HG03354 (cell line): Measurements from ENCODE around the gene NYAP1.
A peak's percentile ranks its signal among the peaks of the same experiment; 100 is the strongest.
"Not testable (repeated sequence)": the region's sequence is repeated elsewhere in the genome, so short reads cannot be mapped to it uniquely, and the experiment has no call there.

Experiments used
- ATAC-seq: cut with Tn5 transposase; IDR thresholded peaks from one replicate; pipeline ENCODE4 v1.9.1; 2021; ENCODE audit warnings: mild to moderate bottlenecking; ENCODE audit not compliant: unreplicated experiment, poor library complexity, severe bottlenecking

NYAP1 gene

DNA sequence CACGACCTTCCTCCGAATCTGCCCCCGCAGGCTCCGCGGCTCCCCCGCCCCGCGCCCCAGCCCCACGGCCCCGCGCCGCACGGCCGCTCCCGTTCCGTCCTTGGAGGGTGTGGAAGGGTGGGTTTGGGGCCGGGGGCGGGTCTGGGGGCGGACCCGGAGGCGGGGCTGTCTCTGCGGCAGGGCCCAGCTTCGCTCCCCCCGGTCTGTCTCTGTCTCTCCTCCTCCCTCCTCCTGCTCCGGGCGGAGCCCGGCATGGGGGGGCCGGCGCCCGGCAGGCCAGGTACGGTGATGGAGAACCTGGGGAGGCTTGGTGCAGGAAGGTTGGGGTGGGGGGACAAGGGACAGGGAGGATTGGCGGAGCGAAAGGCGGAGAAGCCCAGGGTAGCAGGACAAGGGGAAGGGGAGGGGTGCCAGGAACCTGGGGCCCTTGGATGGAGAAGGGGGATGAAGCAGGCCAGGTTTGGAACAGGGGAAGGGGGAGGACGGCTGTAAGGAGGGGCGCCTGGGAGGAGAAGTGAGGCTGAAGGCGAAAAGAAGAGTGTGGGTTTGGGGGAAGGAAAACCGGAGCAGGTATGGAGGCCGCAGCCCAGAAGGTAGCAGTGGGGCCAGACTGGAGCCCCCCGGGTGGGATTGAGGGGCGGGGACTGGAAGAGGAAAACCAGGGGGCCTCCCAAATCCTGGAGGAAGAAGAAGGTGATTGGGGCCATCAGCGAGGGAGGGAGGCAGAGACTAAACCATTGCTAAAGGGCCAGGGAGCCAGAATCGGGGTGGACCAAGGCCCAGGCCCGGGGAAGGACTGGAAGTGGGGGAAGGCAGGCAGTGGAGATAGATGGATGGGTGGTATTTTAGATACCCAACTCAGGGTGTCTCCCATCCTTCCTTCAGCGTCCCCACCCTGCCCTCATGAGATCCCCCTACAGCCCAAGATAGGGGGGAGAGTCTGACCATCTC lies at the start of gene NYAP1:
NYAP1 (plus strand) TSS at position 206 of the 951 bp plus-strand sequence. CDS start 1,385 bp downstream, outside the sequence.
- ATAC-seq, result peak; percentile 17

DNA sequence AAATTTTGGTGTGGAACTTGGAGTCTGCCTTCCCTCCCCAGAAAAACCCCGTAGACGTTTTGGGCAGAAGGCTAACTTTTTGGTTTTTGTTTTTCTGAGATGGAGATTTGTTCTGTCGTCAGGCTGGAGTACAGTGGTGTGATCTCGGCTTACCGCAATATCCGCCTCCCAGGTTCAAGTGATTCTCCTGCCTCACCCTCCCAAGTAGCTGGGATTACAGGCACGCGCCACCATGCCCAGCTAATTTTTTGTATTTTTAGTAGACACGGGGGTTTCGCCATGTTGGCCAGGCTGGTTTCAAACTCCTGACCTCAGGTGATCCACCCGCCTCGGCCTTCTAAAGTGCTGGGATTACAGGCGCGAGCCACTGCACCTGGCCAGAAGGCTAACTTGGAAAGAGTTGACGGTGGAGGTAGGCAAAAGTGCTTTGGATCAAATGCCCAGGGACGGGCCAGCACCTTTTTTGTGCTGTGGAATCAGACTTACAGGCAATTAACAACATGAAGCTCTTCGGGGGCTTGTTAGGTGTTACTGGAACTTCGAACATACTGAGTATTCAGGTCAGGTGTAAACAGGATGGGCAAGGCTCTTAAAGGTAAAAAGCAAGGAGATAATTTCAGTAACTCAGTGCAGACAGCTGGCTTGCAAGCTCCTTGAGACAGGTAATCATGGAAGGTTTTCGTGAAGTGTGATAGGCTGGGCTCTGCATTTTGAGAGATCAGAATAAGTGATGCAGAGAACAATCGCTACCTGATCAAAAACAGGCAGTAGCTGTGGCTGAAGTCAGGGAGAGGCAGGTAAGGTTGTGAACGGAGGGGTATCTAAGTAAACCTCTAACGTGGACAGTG lies 49.2 kb upstream of the NYAP1 start:
- no peak for ATAC-seq

DNA sequence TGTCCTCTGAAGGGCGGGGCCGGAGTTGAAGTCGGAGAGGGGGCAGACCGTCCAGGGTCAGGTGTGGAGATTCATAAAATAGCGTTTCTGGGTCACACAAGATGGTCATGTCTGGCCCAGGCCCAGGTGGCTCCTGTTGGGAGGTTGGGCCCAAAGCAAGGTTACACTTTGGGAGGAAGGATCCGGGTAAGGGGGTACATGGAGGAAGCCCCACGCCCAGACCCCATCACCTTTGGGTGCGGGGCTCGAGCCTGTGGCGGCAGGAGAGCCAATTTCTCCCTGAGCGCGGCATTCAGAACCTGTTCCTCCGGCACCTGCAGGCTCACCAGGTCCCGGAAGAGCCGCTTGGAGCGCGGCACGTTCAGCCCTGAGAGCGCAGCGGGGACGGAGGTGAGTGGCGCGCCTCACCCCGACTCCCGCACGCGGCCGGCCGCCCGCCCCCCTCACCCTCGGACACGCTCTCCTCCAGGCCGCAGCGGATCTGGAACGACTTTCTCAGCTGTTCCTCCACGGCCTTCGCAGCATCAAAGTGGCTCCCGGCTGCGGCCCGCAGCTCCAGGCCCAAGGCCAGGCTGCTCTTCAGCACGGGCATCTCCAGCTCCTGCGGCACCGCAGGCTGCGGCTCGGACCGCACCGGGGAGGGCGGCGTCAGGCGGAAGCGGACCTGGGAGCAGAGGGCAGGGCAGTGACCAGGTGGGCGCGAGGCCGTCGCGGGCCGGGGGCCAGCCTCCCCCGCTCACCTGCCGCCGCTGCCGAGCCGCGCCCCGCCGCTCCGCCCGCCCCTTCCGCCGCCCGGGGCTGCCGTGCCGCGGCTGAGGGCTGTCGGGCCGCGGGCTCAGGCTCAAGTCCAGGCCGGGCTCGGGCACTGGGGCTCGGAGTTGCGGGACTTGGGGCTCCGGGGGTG lies 48.1 kb upstream of the NYAP1 start:
- ATAC-seq, result peak; percentile 34

DNA sequence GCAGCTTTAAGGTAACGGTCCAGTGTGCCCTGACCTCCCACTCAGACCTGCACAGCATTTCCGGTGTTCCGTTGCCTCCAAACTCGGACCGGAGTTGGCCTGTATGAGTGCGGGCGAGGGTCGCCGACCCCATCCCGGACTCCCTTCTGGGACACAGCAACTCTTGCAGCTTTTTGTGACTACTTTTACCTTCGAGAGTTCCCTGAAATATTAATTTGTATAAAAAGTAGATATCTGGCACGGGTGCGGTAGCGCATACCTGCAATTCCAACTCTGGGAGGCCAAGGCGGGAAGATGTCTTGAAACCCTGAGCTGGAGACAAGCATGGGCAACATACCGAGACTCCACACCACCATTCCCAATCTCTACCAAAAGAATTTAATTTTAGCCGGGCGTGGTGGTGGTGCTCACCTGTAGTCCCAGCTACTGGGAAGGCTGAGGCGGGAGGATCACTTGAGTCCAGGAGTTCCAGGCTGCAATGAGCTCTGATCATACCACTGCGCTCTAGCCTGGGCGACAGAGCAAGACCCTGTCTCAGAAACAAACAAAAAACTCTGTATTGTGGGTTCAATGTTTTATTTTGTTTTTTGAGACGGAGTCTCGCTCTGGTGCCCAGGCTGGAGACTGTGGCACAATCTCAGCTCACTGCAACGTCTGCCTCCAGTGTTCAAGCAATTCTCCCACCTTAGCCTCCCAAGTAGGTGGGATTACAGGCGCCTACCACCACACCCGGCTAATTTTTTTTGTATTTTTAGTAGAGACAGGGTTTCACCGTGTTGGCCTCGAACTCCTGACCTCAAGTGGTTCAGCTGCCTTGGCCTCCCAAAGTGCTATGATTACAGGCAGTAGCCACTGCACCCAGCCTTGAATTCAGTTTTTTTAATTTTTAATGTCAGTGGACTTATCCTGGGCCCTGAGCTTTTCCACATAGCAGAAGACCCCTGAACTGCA lies 46.3 kb upstream of the NYAP1 start:
- no peak for ATAC-seq

DNA sequence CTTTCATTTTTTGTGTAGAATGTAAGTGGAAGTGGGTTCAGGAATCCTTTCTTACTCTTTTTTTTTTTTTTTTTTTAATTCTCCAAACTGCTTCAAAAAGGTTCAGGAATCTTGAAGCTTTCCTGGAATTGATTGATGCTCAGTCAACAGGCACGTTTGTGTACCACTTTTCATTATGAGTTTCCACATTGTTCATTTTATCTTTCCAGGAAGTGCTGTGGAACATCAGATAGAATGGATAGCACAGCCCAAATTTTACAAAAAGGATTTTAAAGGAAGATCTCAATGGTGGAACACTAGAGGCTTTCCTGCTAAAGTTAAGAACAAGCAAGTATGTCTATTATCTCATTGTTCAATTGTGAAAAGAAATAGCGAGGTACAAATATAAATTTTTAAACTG lies 45.6 kb upstream of the NYAP1 start:
- no peak for ATAC-seq

DNA sequence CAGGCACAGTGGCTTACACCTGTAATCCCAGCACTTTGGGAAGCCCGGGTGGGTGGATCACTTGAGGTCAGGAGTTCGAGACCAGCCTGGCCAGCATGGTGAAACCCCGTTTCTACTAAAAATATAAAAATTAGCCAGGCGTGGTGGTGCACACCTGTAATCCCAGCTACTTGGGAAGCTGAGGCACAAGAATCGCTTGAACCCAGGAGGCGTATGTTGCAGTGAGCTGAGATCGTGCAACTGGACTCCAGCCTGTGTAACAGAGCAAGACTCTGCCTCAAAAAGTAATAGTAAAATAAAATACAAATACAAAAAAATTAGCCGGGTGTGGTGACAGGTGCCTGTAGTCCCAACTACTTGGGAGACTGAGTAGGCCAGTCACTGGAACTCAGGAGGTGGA lies 45.0 kb upstream of the NYAP1 start:
- not testable (repeated sequence) for ATAC-seq

DNA sequence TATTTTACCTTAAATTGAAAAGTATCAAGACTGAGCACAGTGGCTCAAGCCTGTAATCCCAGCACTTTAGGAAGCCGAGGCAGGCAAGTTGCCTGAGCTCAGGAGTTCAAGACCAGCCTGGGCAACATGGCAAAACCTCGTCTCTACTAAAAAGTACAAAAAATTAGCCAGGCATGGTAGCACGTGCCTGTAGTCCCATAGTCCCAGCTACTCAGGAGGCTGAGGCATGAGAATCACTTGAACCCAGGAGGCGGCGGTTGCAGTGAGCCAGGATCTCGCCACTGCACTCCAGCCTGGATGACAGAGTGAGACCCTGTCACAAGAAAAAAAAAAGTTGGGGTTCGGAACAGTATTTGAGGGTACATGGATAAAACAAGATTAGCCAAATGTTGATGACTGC lies 44.5 kb upstream of the NYAP1 start:
- not testable (repeated sequence) for ATAC-seq

DNA sequence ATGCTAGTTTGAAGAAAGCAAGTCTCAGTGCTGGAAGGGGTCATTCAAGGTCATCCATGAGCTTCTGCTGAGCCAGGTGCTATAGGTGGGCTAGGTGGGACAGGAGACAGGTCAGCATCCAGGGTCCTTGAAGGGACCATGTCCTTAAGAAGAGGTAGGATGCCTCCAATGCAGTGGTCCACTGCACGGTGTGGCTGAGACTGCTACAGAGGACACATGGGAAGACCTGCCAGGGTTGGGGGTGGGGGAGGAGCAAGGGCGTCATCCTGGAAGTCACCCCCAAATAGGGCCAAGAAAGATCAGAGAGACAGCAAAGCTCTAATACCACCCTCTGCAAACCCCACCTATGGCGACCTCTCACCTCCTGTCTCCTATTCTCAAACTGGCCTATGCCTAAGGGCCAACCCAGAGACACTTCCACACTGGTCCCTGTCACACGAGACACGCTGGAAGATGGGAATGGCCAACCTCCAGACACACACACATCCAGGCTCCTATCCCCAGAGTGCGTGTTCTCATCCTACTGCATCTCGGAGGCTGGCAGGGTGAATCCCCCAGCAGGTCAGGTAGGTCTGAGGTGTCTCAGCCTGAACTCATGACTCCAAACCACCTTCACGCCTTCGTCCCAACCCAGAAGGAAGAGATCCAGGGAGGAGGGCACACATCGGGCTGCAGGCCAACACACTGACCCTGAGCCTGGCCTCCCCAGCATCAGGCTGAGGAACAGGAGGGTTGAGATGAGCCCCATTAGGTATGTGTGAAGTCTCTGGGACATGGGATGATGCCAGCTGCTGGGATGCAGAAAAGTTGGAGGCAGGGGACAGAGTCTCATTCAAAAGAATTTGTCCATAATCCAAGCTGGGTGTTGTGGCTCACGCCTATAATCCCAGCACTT lies 41.8 kb upstream of the NYAP1 start:
- no peak for ATAC-seq

DNA sequence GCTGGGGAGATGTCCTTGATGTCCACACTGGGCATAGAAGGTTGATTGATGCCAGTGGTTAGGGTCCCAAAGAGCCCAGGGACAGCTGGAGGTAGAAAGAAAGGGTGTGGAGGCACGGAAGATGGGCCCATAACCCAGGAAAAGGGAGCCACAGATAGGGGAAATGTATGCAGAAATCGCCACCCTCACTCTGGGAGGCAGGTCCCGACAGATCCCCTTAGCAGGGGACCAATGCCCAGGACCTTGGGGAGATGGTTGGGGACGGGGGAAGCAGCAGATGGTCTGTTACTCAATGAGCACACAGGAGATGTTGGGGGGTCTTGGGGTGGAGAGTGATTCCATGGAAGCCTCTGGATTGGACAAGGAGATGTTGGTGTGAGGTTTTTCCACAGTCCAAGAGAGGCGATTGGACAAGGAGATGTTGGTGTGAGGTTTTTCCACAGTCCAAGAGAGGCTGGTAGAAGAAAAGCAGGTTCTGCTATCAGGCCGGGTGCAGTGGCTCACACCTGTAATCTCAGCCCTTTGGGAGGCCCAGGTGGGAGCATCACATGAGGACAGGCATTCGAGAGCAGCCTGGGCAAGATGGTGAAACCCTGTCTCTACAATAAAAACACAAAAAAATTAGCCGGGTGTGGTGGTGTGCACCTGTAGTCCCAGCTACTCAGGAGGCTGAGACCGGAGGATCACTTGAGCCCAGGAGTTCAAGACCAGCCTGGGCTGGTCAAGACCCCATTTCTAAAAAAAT lies 40.5 kb upstream of the NYAP1 start:
- ATAC-seq, result no peak

DNA sequence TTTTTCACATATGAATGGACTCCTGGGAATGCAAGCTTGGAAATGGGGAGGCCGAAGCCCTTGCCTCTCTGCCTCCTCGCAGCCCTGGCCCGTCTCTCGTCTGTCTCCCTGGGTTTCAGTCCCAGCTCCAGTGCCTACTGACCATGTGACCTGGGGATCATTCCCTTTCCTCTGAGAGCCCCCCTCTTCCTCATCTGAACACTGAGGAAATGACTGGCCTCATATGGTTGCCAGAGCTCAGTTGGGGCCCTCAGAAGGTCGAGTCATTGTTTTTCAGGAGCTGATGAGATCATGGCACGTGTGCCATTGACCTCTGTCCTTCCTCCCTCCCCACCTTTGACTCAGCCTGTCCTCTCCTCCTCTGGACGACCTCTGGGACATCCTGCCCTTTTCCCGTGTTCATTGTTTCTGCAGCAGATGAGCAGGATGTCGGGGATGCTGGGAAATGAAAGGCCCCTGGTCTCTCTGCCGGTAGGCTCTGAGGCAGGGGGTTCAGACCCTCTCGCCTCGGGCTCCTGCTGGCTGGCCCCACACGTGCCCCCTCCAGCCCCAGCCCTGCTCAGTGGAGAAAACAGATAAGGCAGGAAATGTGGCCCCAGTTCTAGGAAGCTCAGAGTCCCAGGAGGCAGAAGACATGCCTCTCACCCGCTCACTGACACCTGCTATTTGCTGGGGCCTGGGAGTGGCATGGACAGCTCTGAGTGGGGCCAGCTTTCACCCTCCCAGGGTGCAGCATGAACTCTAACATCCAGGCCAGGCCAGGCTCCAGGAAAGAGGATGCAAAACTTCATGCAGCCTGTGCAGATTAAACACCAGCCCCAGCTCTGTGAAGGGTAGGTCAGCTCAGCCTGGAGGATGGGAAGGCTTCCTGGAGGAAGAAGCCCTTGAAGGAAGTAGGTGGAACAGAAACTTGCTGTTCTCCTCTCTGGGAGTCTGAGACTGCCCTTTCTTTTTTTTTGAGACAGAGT lies 39.1 kb upstream of the NYAP1 start:
- ATAC-seq, result no peak

DNA sequence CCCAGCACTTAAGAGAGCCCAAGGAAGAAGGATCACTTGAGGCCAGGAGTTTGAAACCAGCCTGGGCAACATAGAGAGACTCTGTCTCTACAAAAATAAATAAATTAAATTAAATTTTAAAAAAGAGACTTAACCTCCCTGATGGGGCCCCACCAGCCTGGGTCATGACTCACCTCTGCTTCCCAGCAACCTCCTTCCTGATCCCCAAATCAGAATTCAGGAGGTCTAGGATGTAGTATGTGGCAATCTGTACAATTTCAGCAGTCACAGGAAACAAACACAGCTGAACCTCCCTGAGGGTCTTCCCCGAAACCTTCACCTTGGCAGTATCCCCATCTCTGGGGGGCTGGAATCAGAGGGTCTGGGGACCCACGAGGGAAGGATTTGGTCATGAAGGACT lies 37.7 kb upstream of the NYAP1 start:
- ATAC-seq, result no peak

DNA sequence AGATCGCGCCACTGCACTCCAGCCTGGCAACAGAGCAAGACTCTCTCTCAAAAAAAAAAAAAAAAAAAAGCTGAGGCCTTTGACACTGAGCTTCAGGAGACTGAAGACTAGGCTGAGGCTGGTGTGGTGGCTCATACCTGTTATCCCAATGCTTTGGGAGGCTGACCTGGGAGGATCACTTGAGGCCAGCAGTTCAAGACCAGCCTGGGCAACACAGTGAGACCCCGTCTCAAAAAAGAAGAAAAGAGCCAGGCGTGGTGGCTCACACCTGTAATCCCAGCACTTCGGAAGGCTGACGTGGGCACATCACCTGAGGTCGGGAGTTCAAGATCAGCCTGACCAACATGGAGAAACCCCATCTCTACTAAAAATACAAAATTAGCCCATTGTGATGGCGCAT lies 36.4 kb upstream of the NYAP1 start:
- not testable (repeated sequence) for ATAC-seq

DNA sequence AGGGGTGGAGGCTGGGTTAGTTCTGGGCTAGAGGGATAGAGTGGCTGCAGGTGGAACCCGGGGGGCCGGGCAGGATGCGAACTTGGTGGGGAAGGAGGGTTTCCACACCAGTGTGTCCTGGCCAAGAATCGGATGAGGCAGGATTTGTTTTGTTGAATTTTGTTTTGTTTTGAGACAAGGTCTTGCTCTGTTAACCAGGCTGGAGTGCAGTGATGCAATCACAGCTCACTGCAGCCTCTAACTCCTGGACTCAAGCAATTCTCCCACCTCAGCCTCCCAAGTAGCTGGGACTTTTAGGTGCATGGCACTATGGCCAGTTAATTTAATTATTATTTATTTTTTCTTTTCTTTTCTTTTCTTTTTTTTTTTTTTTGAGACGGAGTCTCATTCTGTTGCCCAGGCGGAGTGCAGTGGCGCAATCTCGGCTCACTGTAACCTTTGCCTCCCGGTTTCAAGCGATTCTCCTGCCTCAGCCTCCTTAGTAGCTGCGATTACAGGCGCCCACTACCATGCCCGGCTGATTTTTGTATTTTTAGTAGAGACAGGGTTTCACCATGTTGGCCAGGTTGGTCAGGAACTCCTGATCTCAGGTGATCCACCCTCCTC lies 34.4 kb upstream of the NYAP1 start:
- ATAC-seq, result no peak

DNA sequence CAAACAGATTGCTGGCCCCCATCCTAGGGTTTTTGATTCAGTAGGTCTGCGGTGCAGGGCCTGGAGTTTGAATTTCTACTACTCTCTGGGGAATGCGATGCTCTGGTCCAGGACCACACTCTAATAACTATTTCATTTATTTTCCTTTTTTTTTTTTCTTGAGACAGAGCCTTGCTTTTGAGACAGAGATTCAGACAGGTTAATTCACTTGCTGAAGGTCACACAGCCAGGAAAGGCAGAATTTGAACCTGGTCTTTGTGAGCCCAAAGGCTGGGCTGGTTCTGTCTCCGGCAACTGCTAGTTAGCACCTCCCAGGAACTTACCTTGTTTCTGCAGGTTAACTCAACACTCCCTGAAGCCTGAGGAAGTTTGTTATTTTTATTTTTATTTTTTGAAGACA lies 31.2 kb upstream of the NYAP1 start:
- ATAC-seq, result no peak

DNA sequence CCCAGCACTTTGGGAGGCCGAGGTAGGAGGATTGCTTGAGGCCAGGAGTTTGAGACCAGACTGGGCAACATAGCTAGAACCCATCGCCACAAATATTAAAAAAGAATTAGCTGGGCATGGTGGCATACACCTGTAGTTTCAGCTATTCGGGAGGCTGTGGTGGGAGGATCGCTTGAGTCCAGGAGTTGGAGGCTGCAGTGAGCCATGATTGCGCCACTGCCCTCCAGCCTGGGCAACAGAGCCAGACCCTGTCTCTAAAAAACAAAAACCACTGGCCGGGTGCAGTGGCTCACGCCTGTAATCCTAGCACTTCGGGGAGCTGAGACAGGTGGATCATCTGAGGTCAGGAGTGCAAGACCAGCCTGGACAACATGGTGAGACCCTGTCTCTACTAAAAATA lies 29.9 kb upstream of the NYAP1 start:
- not testable (repeated sequence) for ATAC-seq

DNA sequence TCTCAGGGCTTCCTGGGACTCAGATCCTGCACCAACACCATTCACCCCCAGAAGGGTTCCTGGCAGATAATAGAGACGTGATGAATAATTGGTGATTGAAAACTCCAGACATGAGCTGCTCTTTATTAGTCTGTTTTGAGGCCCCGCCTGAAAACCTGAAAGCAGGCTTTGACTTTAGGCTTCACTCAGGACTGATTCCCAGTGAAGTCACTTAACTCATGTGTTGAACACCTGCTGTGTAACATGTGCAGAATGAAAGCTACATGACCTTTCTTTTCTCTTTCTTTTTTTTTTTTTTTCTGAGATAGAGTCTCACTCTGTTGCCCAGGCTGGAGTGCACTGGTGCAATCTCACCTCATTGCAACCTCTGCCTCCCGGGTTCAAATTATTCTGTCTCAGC lies 28.5 kb upstream of the NYAP1 start:
- no peak for ATAC-seq
